Tibial nerve (tissue), 4 donors: Measurements from ENCODE around the gene RIPK3. TPM values are rescaled to one million over a fixed set of nuclear protein-coding genes. Genes with fewer than 3 reads are reported as not detected.

Experiments
- DNase-seq, 2 donors: peaks; one replicate each; pipeline ENCODE4 v3.0.0-alpha.2; 2019; ENCODE audit warnings: low spot score in 2 of 2
- H3K27ac ChIP-seq, 4 donors: fragments of 200-600 bp; sonication (generic) in 3 of 4; one replicate each; pipeline ENCODE4 v1.5.1; 2017 to 2019; ENCODE audit warnings: mild to moderate bottlenecking in 1 of 4
- H3K27me3 ChIP-seq, 2 donors: fragments of 200-600 bp; sonication (generic) in 1 of 2; one replicate each; pipeline versions ENCODE4 v1.5.1 to v1.6.0; 2017 to 2019
- H3K36me3 ChIP-seq, 3 donors: fragments of 200-600 bp; sonication (generic); one replicate each; pipeline ENCODE4 v1.5.1; 2018 to 2019
- H3K4me1 ChIP-seq, 4 donors: fragments of 200-600 bp; sonication (generic) in 3 of 4; one replicate each; pipeline ENCODE4 v1.5.1; 2017 to 2019
- H3K4me3 ChIP-seq, 4 donors: fragments of 200-600 bp; sonication (generic) in 3 of 4; one replicate each; pipeline ENCODE4 v1.5.1; 2017 to 2019; ENCODE audit warnings: mild to moderate bottlenecking in 1 of 4, moderate library complexity in 1 of 4
- H3K9me3 ChIP-seq, 4 donors: fragments of 200-600 bp; sonication (generic) in 3 of 4; one replicate each; pipeline ENCODE4 v1.5.1; 2017 to 2019
- CTCF ChIP-seq, 5 experiments: fragments of 200-600 bp in 3 of 5; fragments of 450-650 bp in 2 of 5; sonication (generic) in 3 of 5; IDR thresholded peaks; one replicate each; pipeline ENCODE4 v1.5.1; 2016 to 2019; ENCODE audit warnings: antibody characterized with exemption in 5 of 5, mild to moderate bottlenecking in 3 of 5, moderate library complexity in 2 of 5
- EP300 ChIP-seq, 2 donors: sonication (generic); formaldehyde crosslinking; IDR thresholded peaks; one replicate each; pipeline ENCODE4 v1.6.1; 2017; ENCODE audit warnings: antibody characterized with exemption in 2 of 2, mild to moderate bottlenecking in 1 of 2
- POLR2A ChIP-seq, 2 donors: fragments of 450-650 bp; IDR thresholded peaks; one replicate each; pipeline ENCODE4 v1.6.1; 2017; ENCODE audit warnings: antibody characterized with exemption in 2 of 2, mild to moderate bottlenecking in 2 of 2, moderate library complexity in 2 of 2
- WGBS, 2 donors: methylation state at CpG; one replicate each; pipeline ENCODE4 v1.1.5; 2018; 5-methylcytosine and 5-hydroxymethylcytosine counted together
- total RNA-seq, 4 donors: library from RNA; depleted of rRNA; stranded (reverse); fragments of >200 nt; gene quantifications; one replicate each; pipeline ENCODE4 v1.1.0, GENCODE V29; 2016

RIPK3 gene
- total RNA-seq, 4 donors from 2014 or later, result 4.0 to 9.6 (median 9.0) TPM

- TF ChIP-seq CTCF (IDR thresholded peaks at IDR 0.05) (peak in 2 of 5 experiments; percentile 8 to 13), POLR2A (IDR thresholded peaks at IDR 0.05) (no peak)
- 42 to 47% methylated on average over 5 of the region's 5 CpGs for WGBS, 2 donors
- no peaks in the 10 kb centered on the region for H3K27me3 ChIP-seq
- no peak overlapping the region for H3K27ac ChIP-seq
- H3K4me1 ChIP-seq, result peaks cover 0 to 48% (median 13%) of the 10 kb centered on the region in 4 donors
- no peak overlapping the region for H3K4me3 ChIP-seq
- no peaks in the 10 kb centered on the region for H3K9me3 ChIP-seq
- peaks cover 0 to 47% (median 14%) of the 10 kb centered on the region in 3 donors for H3K36me3 ChIP-seq
- DNase-seq, result no peak
These were observed 42.4 kb downstream of the RIPK3 start for GRCh38 chr14:24297190-24297964.

GRCh38 chr14:24296341-24297157 is 43.2 kb downstream of the RIPK3 start:
- Histone ChIP-seq H3K4me1 (peaks cover 0 to 47% (median 13%) of the 10 kb centered on the region in 4 donors), H3K27ac (peak overlapping the region in 1 of 4 donors; percentile 31), H3K4me3 (no peak overlapping the region), H3K27me3 (no peaks in the 10 kb centered on the region), H3K9me3 (no peaks in the 10 kb centered on the region), H3K36me3 (peaks cover 0 to 47% (median 6%) of the 10 kb centered on the region in 3 donors)
- WGBS, 2 donors, result 63 to 67% methylated on average over 12 of the region's 12 CpGs
- TF ChIP-seq EP300 (IDR thresholded peaks at IDR 0.05), result peak in 1 of 2 donors; percentile 18
- TF ChIP-seq POLR2A (IDR thresholded peaks at IDR 0.05), result no peak
- peak; percentile 45 to 76 (median 58) for TF ChIP-seq CTCF (IDR thresholded peaks at IDR 0.05)
- peak in 1 of 2 donors; percentile 67 for DNase-seq

GRCh38 chr14:24293525-24293924 is 46.3 kb downstream of the RIPK3 start:
- WGBS, 2 donors, result 88 to 91% methylated on average over 2 of the region's 2 CpGs
- DNase-seq, result no peak
- Histone ChIP-seq H3K4me3 (no peak overlapping the region), H3K4me1 (peaks cover 0 to 22% (median 2%) of the 10 kb centered on the region in 4 donors), H3K9me3 (no peaks in the 10 kb centered on the region), H3K27me3 (no peaks in the 10 kb centered on the region), H3K36me3 (peaks cover 0 to 71% (median 17%) of the 10 kb centered on the region in 3 donors), H3K27ac (no peak overlapping the region)
- no peak for TF ChIP-seq CTCF (IDR thresholded peaks at IDR 0.05)
- TF ChIP-seq EP300 (IDR thresholded peaks at IDR 0.05), result no peak
- TF ChIP-seq POLR2A (IDR thresholded peaks at IDR 0.05), result no peak

GRCh38 chr14:24292118-24292807 is 47.5 kb downstream of the RIPK3 start:
- WGBS, 2 donors, result 84 to 88% methylated on average over 9 to 11 of the region's 11 CpGs
- Histone ChIP-seq H3K4me3 (no peak overlapping the region), H3K36me3 (peaks cover 0 to 71% (median 17%) of the 10 kb centered on the region in 3 donors), H3K27ac (no peak overlapping the region), H3K4me1 (peaks cover 0 to 10% (median 0%) of the 10 kb centered on the region in 4 donors), H3K27me3 (no peaks in the 10 kb centered on the region), H3K9me3 (no peaks in the 10 kb centered on the region)
- no peak for TF ChIP-seq EP300 (IDR thresholded peaks at IDR 0.05)
- no peak for TF ChIP-seq CTCF (IDR thresholded peaks at IDR 0.05)
- TF ChIP-seq POLR2A (IDR thresholded peaks at IDR 0.05), result no peak
- DNase-seq, result no peak
